ENCODE measurements around the gene CBFA2T3. TPM values are rescaled to one million over a fixed set of nuclear protein-coding genes. Genes with fewer than 3 reads are reported as not detected.
"Not testable (repeated sequence)": the region's sequence is repeated elsewhere in the genome, so short reads cannot be mapped to it uniquely, and the experiment has no call there.

CBFA2T3 gene
- total RNA-seq, 1 donor from 2014 or later, result not detected

DNA sequence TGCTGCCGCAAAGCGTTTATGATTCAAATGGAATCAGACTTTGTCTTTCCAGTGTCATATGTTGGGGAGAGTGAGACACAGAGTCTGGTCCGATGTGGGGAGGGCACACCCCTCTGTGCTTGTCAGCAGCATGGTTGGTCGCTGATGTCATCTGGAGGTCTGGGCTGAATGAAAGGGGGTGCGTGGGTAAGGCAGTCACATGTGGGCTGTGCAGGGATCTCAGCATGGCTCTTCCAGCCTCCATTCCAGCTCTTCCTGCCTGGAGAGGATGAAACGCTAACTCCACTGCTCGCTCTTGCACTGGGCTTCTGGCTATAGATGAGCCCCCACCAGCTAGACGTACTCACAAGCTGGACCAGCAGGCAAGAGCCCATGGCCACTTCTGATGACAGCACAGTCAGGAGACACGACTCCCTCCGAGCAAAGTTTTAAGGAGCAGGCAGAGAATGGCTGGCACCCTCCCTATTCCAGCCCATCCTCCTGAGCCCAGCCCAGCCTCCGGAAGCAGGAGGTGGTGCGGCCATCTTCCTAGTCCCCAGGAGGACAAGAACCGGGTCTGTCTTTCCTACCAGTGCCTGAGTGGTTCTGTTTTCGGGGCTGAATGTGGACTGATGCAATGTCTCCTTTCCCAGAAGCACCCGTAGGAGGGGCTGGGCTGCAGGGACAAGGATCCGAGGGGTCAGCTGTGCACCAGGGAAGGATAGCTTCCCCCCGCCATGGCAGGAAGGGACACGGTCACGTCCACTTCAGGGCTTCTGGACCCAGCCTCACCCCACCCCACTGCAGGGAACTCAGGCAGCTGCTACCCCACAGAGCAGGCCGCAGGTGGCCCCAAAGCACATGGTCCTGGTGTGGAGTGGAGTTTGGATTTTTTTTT lies 41.5 kb upstream of the CBFA2T3 start:
- H3K36me3 Mint-ChIP-seq (ENCODE audit: low read depth), result no peaks in the 10 kb centered on the region
- DNase-seq (ENCODE audit: low spot score), result peak; percentile 68

DNA sequence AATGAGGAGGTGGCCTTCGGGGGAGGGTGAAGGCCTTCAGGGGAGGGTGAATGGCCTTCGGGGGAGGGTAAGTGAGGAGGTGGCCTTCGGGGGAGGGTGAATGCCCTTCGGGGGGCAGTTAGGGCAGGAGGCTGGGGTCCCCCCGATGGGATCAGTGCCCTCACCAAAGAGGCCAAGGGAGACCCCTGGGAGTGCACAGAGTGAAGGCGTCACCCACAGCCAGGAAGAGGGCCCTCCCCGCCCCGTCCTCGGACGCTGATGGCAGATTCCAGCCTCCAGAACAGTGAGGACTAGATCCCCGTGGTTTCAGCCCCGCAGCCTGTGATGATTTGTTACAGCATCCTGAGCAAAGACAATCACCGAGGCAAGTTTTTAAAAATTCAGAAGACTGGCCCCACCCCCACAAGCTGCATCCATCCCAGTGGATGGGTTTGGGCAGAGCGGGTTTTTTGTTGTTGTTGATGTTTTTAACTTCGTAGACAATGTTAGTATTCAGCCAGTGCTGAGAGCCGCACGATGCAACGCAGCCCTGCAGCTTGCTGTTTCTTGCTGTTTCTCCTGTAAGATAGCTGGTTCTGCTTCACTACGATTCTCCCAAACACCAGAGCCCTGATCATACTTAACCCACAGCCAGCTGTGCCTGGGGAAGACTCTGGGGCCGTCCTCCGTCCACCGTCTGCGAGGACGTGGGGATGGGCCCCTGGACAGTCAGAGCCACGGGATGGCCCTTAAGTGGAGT lies 40.7 kb upstream of the CBFA2T3 start:
- TF ChIP-seq, protein P1, sequence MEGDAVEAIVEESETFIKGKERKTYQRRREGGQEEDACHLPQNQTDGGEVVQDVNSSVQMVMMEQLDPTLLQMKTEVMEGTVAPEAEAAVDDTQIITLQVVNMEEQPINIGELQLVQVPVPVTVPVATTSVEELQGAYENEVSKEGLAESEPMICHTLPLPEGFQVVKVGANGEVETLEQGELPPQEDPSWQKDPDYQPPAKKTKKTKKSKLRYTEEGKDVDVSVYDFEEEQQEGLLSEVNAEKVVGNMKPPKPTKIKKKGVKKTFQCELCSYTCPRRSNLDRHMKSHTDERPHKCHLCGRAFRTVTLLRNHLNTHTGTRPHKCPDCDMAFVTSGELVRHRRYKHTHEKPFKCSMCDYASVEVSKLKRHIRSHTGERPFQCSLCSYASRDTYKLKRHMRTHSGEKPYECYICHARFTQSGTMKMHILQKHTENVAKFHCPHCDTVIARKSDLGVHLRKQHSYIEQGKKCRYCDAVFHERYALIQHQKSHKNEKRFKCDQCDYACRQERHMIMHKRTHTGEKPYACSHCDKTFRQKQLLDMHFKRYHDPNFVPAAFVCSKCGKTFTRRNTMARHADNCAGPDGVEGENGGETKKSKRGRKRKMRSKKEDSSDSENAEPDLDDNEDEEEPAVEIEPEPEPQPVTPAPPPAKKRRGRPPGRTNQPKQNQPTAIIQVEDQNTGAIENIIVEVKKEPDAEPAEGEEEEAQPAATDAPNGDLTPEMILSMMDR (IDR thresholded peaks at IDR 0.05), result no peak
- Mint-ChIP-seq H3K9me3 (ENCODE audit: low read depth) (no peaks in the 10 kb centered on the region), H3K4me3 (ENCODE audit: unreplicated experiment) (no peak overlapping the region), H3K4me1 (ENCODE audit: low read depth) (no peaks in the 10 kb centered on the region), H3K36me3 (ENCODE audit: low read depth) (no peaks in the 10 kb centered on the region), H3K27ac (ENCODE audit: unreplicated experiment) (no peak overlapping the region), H3K27me3 (ENCODE audit: low read depth) (peaks cover 30% of the 10 kb centered on the region)
- peak; percentile 54 for DNase-seq (ENCODE audit: low spot score)

More for the DNA sequence above, 41.5 kb upstream of the CBFA2T3 start:
- Mint-ChIP-seq H3K4me1 (ENCODE audit: low read depth) (no peaks in the 10 kb centered on the region), H3K4me3 (ENCODE audit: unreplicated experiment) (no peak overlapping the region), H3K27me3 (ENCODE audit: low read depth) (peaks cover 31% of the 10 kb centered on the region), H3K27ac (ENCODE audit: unreplicated experiment) (no peak overlapping the region), H3K9me3 (ENCODE audit: low read depth) (no peaks in the 10 kb centered on the region)
- TF ChIP-seq, protein P1 (IDR thresholded peaks at IDR 0.05), result no peak

DNA sequence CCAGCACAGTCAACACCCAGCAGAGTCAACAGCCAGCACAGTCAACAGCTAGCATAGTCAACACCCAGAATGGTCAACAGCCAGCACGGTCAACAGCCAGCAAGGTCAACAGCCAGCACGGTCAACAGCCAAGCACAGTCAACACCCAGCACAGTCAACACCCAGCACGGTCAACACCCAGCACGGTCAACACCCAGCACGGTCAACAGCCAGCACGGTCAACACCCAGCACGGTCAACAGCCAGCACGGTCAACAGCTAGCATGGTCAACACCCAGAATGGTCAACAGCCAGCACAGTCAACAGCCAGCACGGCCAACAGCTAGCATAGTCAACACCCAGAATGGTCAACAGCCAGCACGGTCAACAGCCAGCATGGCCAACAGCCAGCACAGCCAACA lies 39.6 kb upstream of the CBFA2T3 start:
- not testable (repeated sequence) for H3K36me3 Mint-ChIP-seq (ENCODE audit: low read depth); H3K27ac Mint-ChIP-seq (ENCODE audit: unreplicated experiment); DNase-seq (ENCODE audit: low spot score); H3K9me3 Mint-ChIP-seq (ENCODE audit: low read depth); H3K4me3 Mint-ChIP-seq (ENCODE audit: unreplicated experiment); H3K4me1 Mint-ChIP-seq (ENCODE audit: low read depth)
- peaks cover 23% of the 10 kb centered on the region for H3K27me3 Mint-ChIP-seq (ENCODE audit: low read depth)

DNA sequence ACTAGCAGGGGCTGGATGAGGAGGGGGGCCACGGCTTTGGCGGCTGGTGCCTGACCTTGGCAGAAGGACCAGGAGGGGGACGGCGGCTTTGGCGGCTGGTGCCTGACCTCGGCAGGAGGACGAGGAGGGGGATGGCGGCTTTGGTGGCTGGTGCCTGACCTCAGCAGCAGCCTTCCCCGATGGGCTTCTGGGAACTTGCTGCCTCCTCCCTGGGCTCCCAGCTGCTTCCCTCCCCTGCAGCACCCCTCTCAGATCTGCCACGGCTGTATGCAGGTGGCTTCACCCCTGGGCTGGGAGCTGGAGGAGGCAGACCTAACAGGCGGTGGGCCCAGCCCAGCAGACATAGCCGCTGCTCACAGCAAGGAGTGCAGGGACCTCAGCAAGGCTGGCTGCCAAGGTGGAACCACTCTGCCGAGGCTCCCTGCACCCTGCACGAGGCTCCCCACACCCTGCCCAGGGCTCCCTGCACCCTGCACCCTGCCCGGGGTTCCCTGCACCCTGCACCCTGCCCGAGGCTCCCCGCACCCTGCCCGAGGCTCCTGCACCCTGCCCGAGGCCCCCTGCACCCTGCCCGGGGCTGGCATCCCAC lies 38.4 kb upstream of the CBFA2T3 start:
- DNase-seq (ENCODE audit: low spot score), result peak; percentile 81
- H3K27me3 Mint-ChIP-seq (ENCODE audit: low read depth), result peaks cover 18% of the 10 kb centered on the region
- TF ChIP-seq, protein P1 (IDR thresholded peaks at IDR 0.05), result no peak
- H3K36me3 Mint-ChIP-seq (ENCODE audit: low read depth), result no peaks in the 10 kb centered on the region
- H3K4me3 Mint-ChIP-seq (ENCODE audit: unreplicated experiment), result no peak overlapping the region
- no peaks in the 10 kb centered on the region for H3K4me1 Mint-ChIP-seq (ENCODE audit: low read depth)
- no peak overlapping the region for H3K27ac Mint-ChIP-seq (ENCODE audit: unreplicated experiment)
- no peaks in the 10 kb centered on the region for H3K9me3 Mint-ChIP-seq (ENCODE audit: low read depth)

DNA sequence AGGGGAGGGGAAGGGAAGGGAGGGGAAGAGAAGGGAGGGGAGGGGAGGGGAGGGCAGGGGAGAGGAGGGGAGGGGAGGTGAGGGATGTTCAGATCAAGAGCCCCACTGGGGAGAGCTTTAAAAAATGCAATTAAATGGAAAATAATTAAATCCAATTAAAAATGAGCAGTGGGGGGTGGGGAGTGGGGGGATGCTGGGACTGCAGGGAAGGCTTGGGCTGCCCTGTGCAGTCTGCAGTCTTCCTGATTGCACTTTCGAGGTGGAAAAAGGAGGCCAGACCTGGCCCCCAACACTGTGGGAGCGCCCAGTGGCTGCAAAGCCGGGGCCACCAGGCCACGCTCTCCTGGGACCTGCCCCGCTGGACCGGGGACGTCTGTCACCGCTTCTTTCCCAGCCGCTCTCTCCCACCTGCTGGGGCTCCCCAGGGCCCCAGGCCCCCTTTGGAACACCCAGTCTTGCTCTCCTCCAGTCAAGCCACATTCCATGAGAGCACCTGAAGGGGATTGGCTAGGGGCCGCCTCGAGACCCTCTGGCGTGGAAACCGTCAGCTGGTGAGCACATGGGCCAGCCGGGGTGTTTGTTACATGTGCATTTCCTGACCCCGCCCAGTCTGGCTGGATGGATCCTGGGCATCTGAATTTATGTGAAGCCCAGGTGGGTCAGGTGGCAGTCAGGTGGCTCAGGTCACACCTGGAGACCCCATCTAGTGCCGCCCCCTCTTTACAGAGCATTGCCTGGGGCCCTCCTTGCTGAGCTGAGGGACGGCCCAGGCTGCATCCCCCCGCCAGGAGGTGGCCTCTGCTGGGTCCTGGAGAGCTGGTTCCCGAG lies 37.6 kb upstream of the CBFA2T3 start:
- DNase-seq (ENCODE audit: low spot score), result peak; percentile 72
- Mint-ChIP-seq H3K4me1 (ENCODE audit: low read depth) (no peaks in the 10 kb centered on the region), H3K27ac (ENCODE audit: unreplicated experiment) (no peak overlapping the region), H3K9me3 (ENCODE audit: low read depth) (no peaks in the 10 kb centered on the region), H3K27me3 (ENCODE audit: low read depth) (peaks cover 16% of the 10 kb centered on the region), H3K4me3 (ENCODE audit: unreplicated experiment) (no peak overlapping the region), H3K36me3 (ENCODE audit: low read depth) (no peaks in the 10 kb centered on the region)
- TF ChIP-seq, protein P1 (IDR thresholded peaks at IDR 0.05), result no peak

Measured in chondrocyte (in vitro differentiated cells).